ENCODE measurements around the gene PLAGL2.
"Not testable (repeated sequence)": the region's sequence is repeated elsewhere in the genome, so short reads cannot be mapped to it uniquely, and the experiment has no call there.

Gene PLAGL2

GRCh38 chr20:32199006-32199405 lies 8.5 kb downstream of the PLAGL2 start:
- TF ChIP-seq CTCF (IDR thresholded peaks at IDR 0.05; ENCODE audit: borderline replicate concordance, control extremely low read depth, extremely low read depth, insufficient read depth, missing control alignments): no peak
- in situ Hi-C loops (cut with MboI; ENCODE audit: low sequenced_read_pairs, unreplicated experiment): no loop called here
- DNase-seq (ENCODE audit: low spot score): no peak

- DNase-seq (ENCODE audit: low spot score); in situ Hi-C loops (cut with MboI; ENCODE audit: low sequenced_read_pairs, unreplicated experiment): not testable (repeated sequence)
Observed at GRCh38 chr20:32197136-32197535, 10.4 kb downstream of the PLAGL2 start.

GRCh38 chr20:32196613-32197012 lies 10.9 kb downstream of the PLAGL2 start:
- in situ Hi-C loops (cut with MboI; ENCODE audit: low sequenced_read_pairs, unreplicated experiment); DNase-seq (ENCODE audit: low spot score): not testable (repeated sequence)

- no peak for TF ChIP-seq CTCF (IDR thresholded peaks at IDR 0.05; ENCODE audit: borderline replicate concordance, control extremely low read depth, extremely low read depth, insufficient read depth, missing control alignments)
- no peak for DNase-seq (ENCODE audit: low spot score)
- in situ Hi-C loops (cut with MboI; ENCODE audit: low sequenced_read_pairs, unreplicated experiment): no loop called here
Observed at GRCh38 chr20:32195581-32195980, 12.0 kb downstream of the PLAGL2 start.

- in situ Hi-C loops (cut with MboI; ENCODE audit: low sequenced_read_pairs, unreplicated experiment): no loop called here
- TF ChIP-seq CTCF (IDR thresholded peaks at IDR 0.05; ENCODE audit: borderline replicate concordance, control extremely low read depth, extremely low read depth, insufficient read depth, missing control alignments): no peak
- DNase-seq (ENCODE audit: low spot score): no peak
Observed at GRCh38 chr20:32193996-32194395, 13.5 kb downstream of the PLAGL2 start.

- DNase-seq (ENCODE audit: low spot score); in situ Hi-C loops (cut with MboI; ENCODE audit: low sequenced_read_pairs, unreplicated experiment): not testable (repeated sequence)
Observed at GRCh38 chr20:32193336-32193735, 14.2 kb downstream of the PLAGL2 start.

GRCh38 chr20:32192698-32193097 lies 14.8 kb downstream of the PLAGL2 start:
- in situ Hi-C loops (cut with MboI; ENCODE audit: low sequenced_read_pairs, unreplicated experiment): no loop called here
- no peak for TF ChIP-seq CTCF (IDR thresholded peaks at IDR 0.05; ENCODE audit: borderline replicate concordance, control extremely low read depth, extremely low read depth, insufficient read depth, missing control alignments)
- no peak for DNase-seq (ENCODE audit: low spot score)

- in situ Hi-C loops (cut with MboI; ENCODE audit: low sequenced_read_pairs, unreplicated experiment): no loop called here
- DNase-seq (ENCODE audit: low spot score): no peak
- TF ChIP-seq CTCF (IDR thresholded peaks at IDR 0.05; ENCODE audit: borderline replicate concordance, control extremely low read depth, extremely low read depth, insufficient read depth, missing control alignments): no peak
Observed at GRCh38 chr20:32191873-32192272, 15.7 kb downstream of the PLAGL2 start.

Data from GM13976 (cell line).